Adrenal gland (tissue), 12 donors: ENCODE data around the gene HNRNPDL. TPM values are rescaled to one million over a fixed set of nuclear protein-coding genes. Genes with fewer than 3 reads are reported as not detected.
"Not testable (repeated sequence)": the region's sequence is repeated elsewhere in the genome, so short reads cannot be mapped to it uniquely, and the experiment has no call there.

Experiments used
- DNase-seq, 7 donors: peaks; one replicate each; pipeline ENCODE4 v3.0.0-alpha.2; 2019 to 2020
- H3K27ac ChIP-seq, 5 donors: fragments of 200-600 bp; sonication (generic) in 4 of 5; 1 replicate in 3 of 5; 2 replicates in 2 of 5; pipeline versions ENCODE4 v1.5.1 to v1.8.0; 2016 to 2020; ENCODE audit warnings: mild to moderate bottlenecking in 1 of 5
- H3K27me3 ChIP-seq: fragments of 200-600 bp; 2 replicates; pipeline ENCODE4 v1.8.0; 2021
- H3K36me3 ChIP-seq, 2 donors: fragments of 200-600 bp; replicated peaks in 1 of 2; 1 replicate in 1 of 2; 2 replicates in 1 of 2; pipeline versions ENCODE4 v1.5.1 to v1.8.0; 2018 to 2022
- H3K4me1 ChIP-seq, 2 donors: fragments of 200-600 bp; replicated peaks in 1 of 2; 1 replicate in 1 of 2; 2 replicates in 1 of 2; pipeline versions ENCODE4 v1.5.1 to v1.8.0; 2018 to 2021
- H3K4me3 ChIP-seq, 4 donors: fragments of 200-600 bp; sonication (generic) in 3 of 4; one replicate each; pipeline ENCODE4 v1.5.1; 2016 to 2018
- H3K9me3 ChIP-seq, 3 donors: fragments of 200-600 bp; sonication (generic) in 1 of 3; replicated peaks in 1 of 3; 1 replicate in 2 of 3; 2 replicates in 1 of 3; pipeline versions ENCODE4 v1.5.1 to v1.8.0; 2016 to 2021
- POLR2A ChIP-seq, 2 donors: fragments of 450-650 bp; IDR thresholded peaks; one replicate each; pipeline ENCODE4 v1.6.1; 2017; ENCODE audit warnings: antibody characterized with exemption in 2 of 2, mild to moderate bottlenecking in 2 of 2, moderate library complexity in 1 of 2
- WGBS, 4 donors: extraction: QIAGEN DNeasy Blood & Tissue Kit in 2 of 4; methylation state at CpG; one replicate each; pipeline versions ENCODE4 v1.1.5 to v1.1.7; 2013 to 2017; 5-methylcytosine and 5-hydroxymethylcytosine counted together
- intact Hi-C, 2 donors: fragments of 100-400 bp; cut with DNase I; formaldehyde crosslinking; loops; one replicate each; pipeline versions ENCODE4 v1.14.1 to v1.15.0; 2022 to 2023
- polyA plus RNA-seq, 3 donors: library from polyadenylated mRNA; stranded (reverse); fragments of 200-250 nt in 2 of 3; fragments of 350-450 nt in 1 of 3; fragmentation: Illumina TruSeq in 1 of 3; extraction: RNeasy Lipid Tissue Mini Kit (QIAGEN cat#74804) in 1 of 3; gene quantifications; one replicate each; pipeline ENCODE4 v1.2.3, GENCODE V29; 2013 to 2014
- total RNA-seq, 9 donors: library from RNA; depleted of rRNA in 4 of 9; stranded (reverse); fragments of >200 nt in 4 of 9; fragments of 120-200 nt in 1 of 9; fragmentation: NEBNext Ultra II Directional in 1 of 9; extraction: Animal tissue kit (Norgen Biotek cat#: 25700) in 1 of 9; gene quantifications; one replicate each; pipeline versions ENCODE4 v1.1.0 to v1.2.4, GENCODE V29; 2013 to 2023
- TF ChIP-seq, protein P1 (sequence below), 6 experiments: fragments of 450-650 bp in 4 of 6; fragments of 200-600 bp in 2 of 6; sonication (generic) in 1 of 6; IDR thresholded peaks; 1 replicate in 5 of 6; 2 replicates in 1 of 6; pipeline versions ENCODE4 v1.5.1 to v1.8.0; 2016 to 2021; ENCODE audit warnings: antibody characterized with exemption in 6 of 6, mild to moderate bottlenecking in 2 of 6, moderate library complexity in 1 of 6
- donor health status: healthy with polysubstance abuse.
- donor health status: Bipolar disorder and iron deficiency.
- donor health status: DM: yes; HTN: yes; CAD: no.
- donor health status: DM: no; HTN: no; CAD: no.
- donor health status: DM: no; HTN: no; CAD: no.
- donor health status: DM: yes; HTN: yes; CAD: no.

Gene HNRNPDL
- total and polyA plus RNA-seq, 12 donors: 76.2 to 285 (median 176) TPM

DNA sequence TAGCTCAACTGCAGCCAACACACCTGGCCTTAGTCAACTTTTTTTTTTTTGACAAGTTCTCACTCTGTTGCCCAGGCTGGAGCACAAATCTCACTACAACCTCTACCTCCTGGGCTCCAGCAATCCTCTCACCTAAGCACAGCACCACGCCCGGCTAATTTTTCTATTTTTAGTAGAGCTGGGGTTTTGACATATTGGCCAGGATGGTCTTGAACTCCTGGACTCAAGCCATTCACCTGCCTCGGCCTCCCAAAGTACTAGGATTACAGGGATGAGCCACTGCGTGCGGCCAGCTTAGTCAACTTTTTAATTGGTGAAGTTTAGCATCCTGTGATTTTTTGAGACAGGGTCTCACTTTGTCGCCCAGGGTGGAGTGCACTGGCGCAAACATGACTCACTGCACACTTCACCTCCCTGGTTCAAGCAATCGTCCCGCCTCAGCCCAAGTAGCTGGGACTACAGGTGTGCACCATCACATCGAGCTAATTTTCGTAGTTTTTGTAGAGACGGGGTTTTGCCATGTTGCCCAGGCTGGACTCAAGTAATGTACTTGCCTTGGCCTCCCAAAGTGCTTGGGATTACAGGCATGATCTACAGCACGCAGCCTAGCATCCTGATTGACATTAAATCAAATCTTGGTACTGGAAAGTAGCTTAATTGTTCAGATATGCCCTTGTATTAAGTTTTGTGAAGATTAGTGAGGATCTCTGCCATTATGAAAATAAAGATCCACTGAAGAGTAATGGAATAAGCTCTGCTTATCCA lies 8.3 kb downstream of the HNRNPDL start:
- Histone ChIP-seq H3K27ac (no peak overlapping the region), H3K4me1 (peaks cover 9 to 24% of the 10 kb centered on the region in 2 donors), H3K36me3 (peaks cover 0 to 40% of the 10 kb centered on the region in 2 donors), H3K9me3 (no peaks in the 10 kb centered on the region), H3K4me3 (no peak overlapping the region), H3K27me3 (no peaks in the 10 kb centered on the region)
- intact Hi-C loops: loop anchor here in 1 of 2 donors (5.0 kb wide), 1 partner anchor 45 kb away; no protein-coding TSS in a partner anchor
- no peak for DNase-seq
- 87 to 90% (median 88%) methylated on average over 9 to 13 of the region's 13 CpGs for WGBS, 4 donors
- TF ChIP-seq POLR2A (IDR thresholded peaks at IDR 0.05): no peak

- Histone ChIP-seq H3K4me1 (peaks cover 0 to 4% of the 10 kb centered on the region in 2 donors), H3K36me3 (peaks cover 0 to 15% of the 10 kb centered on the region in 2 donors), H3K4me3 (no peak overlapping the region), H3K9me3 (no peaks in the 10 kb centered on the region), H3K27ac (no peak overlapping the region), H3K27me3 (no peaks in the 10 kb centered on the region)
- DNase-seq: no peak
- no peak for TF ChIP-seq POLR2A (IDR thresholded peaks at IDR 0.05)
- TF ChIP-seq, protein P1, sequence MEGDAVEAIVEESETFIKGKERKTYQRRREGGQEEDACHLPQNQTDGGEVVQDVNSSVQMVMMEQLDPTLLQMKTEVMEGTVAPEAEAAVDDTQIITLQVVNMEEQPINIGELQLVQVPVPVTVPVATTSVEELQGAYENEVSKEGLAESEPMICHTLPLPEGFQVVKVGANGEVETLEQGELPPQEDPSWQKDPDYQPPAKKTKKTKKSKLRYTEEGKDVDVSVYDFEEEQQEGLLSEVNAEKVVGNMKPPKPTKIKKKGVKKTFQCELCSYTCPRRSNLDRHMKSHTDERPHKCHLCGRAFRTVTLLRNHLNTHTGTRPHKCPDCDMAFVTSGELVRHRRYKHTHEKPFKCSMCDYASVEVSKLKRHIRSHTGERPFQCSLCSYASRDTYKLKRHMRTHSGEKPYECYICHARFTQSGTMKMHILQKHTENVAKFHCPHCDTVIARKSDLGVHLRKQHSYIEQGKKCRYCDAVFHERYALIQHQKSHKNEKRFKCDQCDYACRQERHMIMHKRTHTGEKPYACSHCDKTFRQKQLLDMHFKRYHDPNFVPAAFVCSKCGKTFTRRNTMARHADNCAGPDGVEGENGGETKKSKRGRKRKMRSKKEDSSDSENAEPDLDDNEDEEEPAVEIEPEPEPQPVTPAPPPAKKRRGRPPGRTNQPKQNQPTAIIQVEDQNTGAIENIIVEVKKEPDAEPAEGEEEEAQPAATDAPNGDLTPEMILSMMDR (IDR thresholded peaks at IDR 0.05): no peak
- WGBS, 4 donors: 65 to 85% (median 67%) methylated on average over 3 of the region's 3 CpGs
- intact Hi-C loops: no loop called here
Observed at GRCh38 chr4:82419451-82419850, 10.8 kb downstream of the HNRNPDL start.

DNA sequence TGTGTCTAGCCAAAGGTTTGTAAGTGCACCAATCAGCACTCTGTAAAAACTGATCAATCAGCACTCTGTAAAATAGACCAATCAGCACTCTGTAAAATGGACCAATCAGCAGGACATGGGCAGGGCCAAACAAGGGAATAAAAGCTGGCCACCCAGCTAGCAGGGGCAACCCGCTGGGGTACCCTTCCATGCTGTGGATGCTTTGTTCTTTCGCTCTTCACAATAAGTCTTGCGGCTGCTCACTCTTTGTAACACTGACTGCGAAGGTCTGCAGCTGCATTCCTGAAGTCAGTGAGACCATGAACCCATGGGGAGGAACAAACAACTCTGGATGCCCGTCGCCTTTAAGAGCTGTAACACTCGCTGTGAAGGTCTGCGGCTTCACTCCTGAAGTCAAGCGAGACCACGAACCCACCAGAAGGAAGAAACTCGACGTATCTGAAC lies 14.3 kb downstream of the HNRNPDL start:
- DNase-seq: no peak
- TF ChIP-seq, protein P1 (IDR thresholded peaks at IDR 0.05): no peak
- TF ChIP-seq POLR2A (IDR thresholded peaks at IDR 0.05): no peak
- Histone ChIP-seq H3K36me3 (no peaks in the 10 kb centered on the region), H3K9me3 (no peaks in the 10 kb centered on the region), H3K4me1 (no peaks in the 10 kb centered on the region), H3K27me3 (no peaks in the 10 kb centered on the region), H3K27ac (no peak overlapping the region), H3K4me3 (no peak overlapping the region)
- intact Hi-C loops: no loop called here
- WGBS, 4 donors: 76 to 86% (median 83%) methylated on average over 12 of the region's 12 CpGs

DNA sequence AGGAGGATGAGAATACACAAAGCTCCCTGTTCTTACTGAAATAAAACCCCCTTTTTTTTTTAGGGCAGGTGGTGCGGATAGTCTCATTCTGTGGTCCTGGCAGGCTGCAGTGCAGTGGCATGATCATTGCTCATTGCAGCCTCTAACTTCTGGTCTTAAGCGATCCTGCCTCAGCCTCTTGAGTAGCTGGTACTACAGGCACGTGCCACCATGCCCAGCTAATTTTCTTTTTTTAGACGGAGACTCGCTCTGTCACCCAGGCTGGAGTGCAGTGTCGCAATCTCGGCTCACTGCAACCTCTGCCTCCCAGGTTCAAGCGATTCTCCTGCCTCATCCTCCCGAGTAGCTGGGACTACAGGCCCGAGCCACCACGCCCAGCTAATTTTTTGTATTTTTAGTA lies 15.2 kb downstream of the HNRNPDL start:
- 84 to 97% (median 92%) methylated on average over 11 of the region's 11 CpGs for WGBS, 4 donors
- H3K4me3 ChIP-seq, intact Hi-C loops, H3K36me3 ChIP-seq, H3K4me1 ChIP-seq, H3K9me3 ChIP-seq, H3K27ac ChIP-seq, DNase-seq, H3K27me3 ChIP-seq: not testable (repeated sequence)

- no peak for TF ChIP-seq POLR2A (IDR thresholded peaks at IDR 0.05)
- TF ChIP-seq, protein P1 (IDR thresholded peaks at IDR 0.05): no peak
- Histone ChIP-seq H3K4me1 (no peaks in the 10 kb centered on the region), H3K27me3 (no peaks in the 10 kb centered on the region), H3K4me3 (no peak overlapping the region), H3K36me3 (no peaks in the 10 kb centered on the region), H3K27ac (no peak overlapping the region), H3K9me3 (no peaks in the 10 kb centered on the region)
- intact Hi-C loops: no loop called here
- 70 to 77% (median 75%) methylated on average over 1 of the region's 1 CpG for WGBS, 4 donors
- no peak for DNase-seq
Observed at GRCh38 chr4:82403725-82404124, 26.5 kb downstream of the HNRNPDL start.
